Peyer's patch (tissue), 4 donors: ENCODE measurements around the gene LDB3. TPM values are rescaled to one million over a fixed set of nuclear protein-coding genes. Genes with fewer than 3 reads are reported as not detected.
A peak's percentile ranks its signal among the peaks of the same experiment; 100 is the strongest.

Experiments
- DNase-seq, 3 donors: peaks; one replicate each; pipeline ENCODE4 v3.0.0-alpha.2; 2017 to 2019
- H3K27ac ChIP-seq, 4 donors: fragments of 200-600 bp; sonication (generic); one replicate each; pipeline ENCODE4 v1.5.1; 2016 to 2019
- H3K27me3 ChIP-seq, 2 donors: fragments of 200-600 bp; sonication (generic); one replicate each; pipeline ENCODE4 v1.5.1; 2019
- H3K36me3 ChIP-seq, 3 donors: fragments of 200-600 bp; sonication (generic); one replicate each; pipeline ENCODE4 v1.5.1; 2016 to 2019
- H3K4me1 ChIP-seq, 4 donors: fragments of 200-600 bp; sonication (generic); one replicate each; pipeline ENCODE4 v1.5.1; 2016 to 2019
- H3K4me3 ChIP-seq, 4 donors: fragments of 200-600 bp; sonication (generic); 1 replicate in 3 of 4; 2 replicates in 1 of 4; pipeline ENCODE4 v1.5.1; 2016 to 2019; ENCODE audit warnings: mild to moderate bottlenecking in 1 of 4
- H3K9me3 ChIP-seq, 4 donors: fragments of 200-600 bp; sonication (generic); one replicate each; pipeline ENCODE4 v1.5.1; 2016 to 2019; ENCODE audit warnings: mild to moderate bottlenecking in 1 of 4
- CTCF ChIP-seq, 6 experiments: fragments of 450-650 bp in 4 of 6; fragments of 200-600 bp in 2 of 6; sonication (generic) in 1 of 6; IDR thresholded peaks; one replicate each; pipeline ENCODE4 v1.5.1; 2017 to 2019; ENCODE audit warnings: antibody characterized with exemption in 6 of 6, mild to moderate bottlenecking in 3 of 6, moderate library complexity in 1 of 6
- POLR2A ChIP-seq, 2 donors: fragments of 450-650 bp; IDR thresholded peaks; one replicate each; pipeline ENCODE4 v1.5.1; 2017; ENCODE audit warnings: antibody characterized with exemption in 2 of 2, mild to moderate bottlenecking in 2 of 2, moderate library complexity in 2 of 2
- total RNA-seq, 4 donors: library from RNA; depleted of rRNA; stranded (reverse); fragments of >200 nt; gene quantifications; one replicate each; pipeline ENCODE4 v1.1.0, GENCODE V29; 2016

LDB3 gene
- total RNA-seq, 4 donors from 2014 or later, result 1.3 to 9.1 (median 2.3) TPM

- no peak for DNase-seq
- Histone ChIP-seq H3K27ac (no peak overlapping the region), H3K9me3 (no peaks in the 10 kb centered on the region), H3K4me3 (no peak overlapping the region), H3K4me1 (no peaks in the 10 kb centered on the region), H3K36me3 (no peaks in the 10 kb centered on the region), H3K27me3 (no peaks in the 10 kb centered on the region)
- TF ChIP-seq CTCF (IDR thresholded peaks at IDR 0.05), result no peak
These were observed 12.7 kb upstream of the LDB3 start for GRCh38 chr10:86655596-86655995.

DNA sequence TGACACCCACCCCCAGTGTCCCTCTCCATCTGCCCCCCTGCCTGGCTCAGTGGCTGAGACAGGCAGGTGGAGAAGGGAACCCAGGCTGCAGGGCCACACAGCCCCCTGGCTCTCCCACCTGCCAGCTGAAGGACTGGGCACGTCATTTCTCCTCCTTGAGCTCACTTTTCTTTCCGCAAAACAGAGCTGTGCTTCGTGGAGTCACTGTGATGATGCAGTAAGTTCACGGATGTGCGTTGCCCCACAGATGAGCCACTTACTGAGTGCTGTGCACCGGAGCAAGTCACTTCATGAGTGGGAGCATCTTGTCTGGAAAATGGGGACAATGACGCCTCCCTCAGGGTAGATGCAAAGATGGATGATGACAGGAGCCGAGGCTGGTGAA lies 11.3 kb upstream of the LDB3 start:
- Histone ChIP-seq H3K27me3 (no peaks in the 10 kb centered on the region), H3K36me3 (no peaks in the 10 kb centered on the region), H3K4me3 (no peak overlapping the region), H3K27ac (no peak overlapping the region), H3K4me1 (no peaks in the 10 kb centered on the region), H3K9me3 (no peaks in the 10 kb centered on the region)
- no peak for DNase-seq
- TF ChIP-seq POLR2A (IDR thresholded peaks at IDR 0.05), result no peak

GRCh38 chr10:86657396-86658011 lies 10.8 kb upstream of the LDB3 start:
- Histone ChIP-seq H3K9me3 (no peaks in the 10 kb centered on the region), H3K36me3 (no peaks in the 10 kb centered on the region), H3K4me3 (no peak overlapping the region), H3K27me3 (no peaks in the 10 kb centered on the region), H3K4me1 (no peaks in the 10 kb centered on the region), H3K27ac (no peak overlapping the region)
- DNase-seq, result peak in 1 of 3 donors; percentile 35
- TF ChIP-seq CTCF (IDR thresholded peaks at IDR 0.05) (no peak), POLR2A (IDR thresholded peaks at IDR 0.05) (no peak)

- peak in 1 of 3 donors; percentile 14 for DNase-seq
- H3K27me3 ChIP-seq, result no peaks in the 10 kb centered on the region
- H3K9me3 ChIP-seq, result no peaks in the 10 kb centered on the region
- H3K4me1 ChIP-seq, result no peaks in the 10 kb centered on the region
- H3K4me3 ChIP-seq, result no peak overlapping the region
- no peaks in the 10 kb centered on the region for H3K36me3 ChIP-seq
- no peak for TF ChIP-seq CTCF (IDR thresholded peaks at IDR 0.05)
- TF ChIP-seq POLR2A (IDR thresholded peaks at IDR 0.05), result no peak
- no peak overlapping the region for H3K27ac ChIP-seq
These were observed 10.0 kb upstream of the LDB3 start for GRCh38 chr10:86658261-86658741.

DNA sequence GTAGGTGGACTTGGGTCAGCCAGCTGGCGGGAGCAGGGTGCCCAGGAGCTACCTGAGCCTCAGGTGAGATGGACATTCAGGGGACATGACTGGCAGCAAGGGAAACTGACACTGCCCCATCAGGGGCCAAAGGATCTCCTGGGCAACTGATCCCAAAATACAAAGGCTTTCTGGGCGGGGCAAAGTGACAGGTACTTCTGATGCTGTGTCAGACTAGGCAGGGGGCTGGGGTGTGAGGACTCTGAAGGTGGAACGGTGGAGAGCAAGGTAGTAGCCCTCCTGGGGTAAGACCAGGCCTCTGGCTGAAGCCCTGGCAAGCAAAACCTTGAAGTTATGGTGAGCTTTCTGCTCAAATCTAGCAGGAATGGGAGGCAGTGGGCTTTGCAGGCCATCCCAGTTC lies 9.6 kb upstream of the LDB3 start:
- DNase-seq, result peak in 1 of 3 donors; percentile 37
- Histone ChIP-seq H3K4me1 (no peaks in the 10 kb centered on the region), H3K27me3 (no peaks in the 10 kb centered on the region), H3K9me3 (no peaks in the 10 kb centered on the region), H3K36me3 (no peaks in the 10 kb centered on the region), H3K4me3 (no peak overlapping the region), H3K27ac (no peak overlapping the region)
- TF ChIP-seq POLR2A (IDR thresholded peaks at IDR 0.05), result no peak
- TF ChIP-seq CTCF (IDR thresholded peaks at IDR 0.05), result no peak

GRCh38 chr10:86659161-86659691 lies 9.1 kb upstream of the LDB3 start:
- DNase-seq, result no peak
- H3K27ac ChIP-seq, result no peak overlapping the region
- H3K9me3 ChIP-seq, result no peaks in the 10 kb centered on the region
- H3K36me3 ChIP-seq, result no peaks in the 10 kb centered on the region
- no peaks in the 10 kb centered on the region for H3K4me1 ChIP-seq
- TF ChIP-seq POLR2A (IDR thresholded peaks at IDR 0.05) (no peak), CTCF (IDR thresholded peaks at IDR 0.05) (no peak)
- H3K4me3 ChIP-seq, result no peak overlapping the region
- H3K27me3 ChIP-seq, result no peaks in the 10 kb centered on the region
